ENCODE results near the gene TNNC2.

TNNC2 gene

GRCh38 chr20:45833030-45833882 lies 6.1 kb upstream of the TNNC2 start, which contains the start of gene SNX21:
Gene SNX21, plus strand, starts transcription at chr20:45833799. Its CDS starts 121 bp downstream, at chr20:45833920.
- TF ChIP-seq CEBPB (IDR thresholded peaks at IDR 0.05) = peak; percentile 80
- no peak; the same call in 1 of the 2 replicates for TF ChIP-seq TAF1 (IDR thresholded peaks at IDR 0.05; ENCODE audit: low read depth)

DNA sequence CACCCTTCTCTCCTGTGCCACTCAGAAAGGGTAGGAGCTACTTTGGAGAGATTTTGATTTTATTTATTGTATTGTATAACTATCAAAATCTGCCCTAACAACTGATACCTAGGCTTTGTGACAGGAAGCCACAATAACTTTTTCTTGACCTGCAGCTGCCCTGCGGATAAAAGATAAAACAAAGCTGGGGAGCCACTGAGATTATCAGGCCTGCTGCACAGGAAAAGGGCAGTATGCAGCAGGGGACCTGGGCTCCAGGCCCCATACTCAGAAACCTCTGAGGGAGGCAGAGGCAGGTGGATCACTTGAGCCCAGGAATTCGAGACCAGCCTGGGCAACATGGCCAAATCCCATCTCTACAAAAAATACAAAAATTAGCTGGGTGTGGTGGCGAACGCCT lies 5.5 kb upstream of the TNNC2 start:
- TF ChIP-seq FOXM1 (IDR thresholded peaks at IDR 0.05; ENCODE audit: borderline replicate concordance, low read depth) (no peak), MAX (IDR thresholded peaks at IDR 0.05) (no peak), RAD21 (IDR thresholded peaks at IDR 0.05; ENCODE audit: low read depth) (no peak), TAF1 (IDR thresholded peaks at IDR 0.05; ENCODE audit: low read depth) (no peak), EP300 (IDR thresholded peaks at IDR 0.05; ENCODE audit: borderline replicate concordance) (no peak), CREB1 (IDR thresholded peaks at IDR 0.05; ENCODE audit: low read depth) (no peak), YY1 (IDR thresholded peaks at IDR 0.05; ENCODE audit: low read depth) (no peak), TEAD4 (IDR thresholded peaks at IDR 0.05) (no peak), TCF12 (IDR thresholded peaks at IDR 0.05; ENCODE audit: low read depth) (no peak), EGR1 (IDR thresholded peaks at IDR 0.05) (no peak), CEBPB (IDR thresholded peaks at IDR 0.05) (no peak)
- TF ChIP-seq, protein P1, sequence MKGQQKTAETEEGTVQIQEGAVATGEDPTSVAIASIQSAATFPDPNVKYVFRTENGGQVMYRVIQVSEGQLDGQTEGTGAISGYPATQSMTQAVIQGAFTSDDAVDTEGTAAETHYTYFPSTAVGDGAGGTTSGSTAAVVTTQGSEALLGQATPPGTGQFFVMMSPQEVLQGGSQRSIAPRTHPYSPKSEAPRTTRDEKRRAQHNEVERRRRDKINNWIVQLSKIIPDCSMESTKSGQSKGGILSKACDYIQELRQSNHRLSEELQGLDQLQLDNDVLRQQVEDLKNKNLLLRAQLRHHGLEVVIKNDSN (IDR thresholded peaks at IDR 0.05) = no peak
- TF ChIP-seq, protein P2, sequence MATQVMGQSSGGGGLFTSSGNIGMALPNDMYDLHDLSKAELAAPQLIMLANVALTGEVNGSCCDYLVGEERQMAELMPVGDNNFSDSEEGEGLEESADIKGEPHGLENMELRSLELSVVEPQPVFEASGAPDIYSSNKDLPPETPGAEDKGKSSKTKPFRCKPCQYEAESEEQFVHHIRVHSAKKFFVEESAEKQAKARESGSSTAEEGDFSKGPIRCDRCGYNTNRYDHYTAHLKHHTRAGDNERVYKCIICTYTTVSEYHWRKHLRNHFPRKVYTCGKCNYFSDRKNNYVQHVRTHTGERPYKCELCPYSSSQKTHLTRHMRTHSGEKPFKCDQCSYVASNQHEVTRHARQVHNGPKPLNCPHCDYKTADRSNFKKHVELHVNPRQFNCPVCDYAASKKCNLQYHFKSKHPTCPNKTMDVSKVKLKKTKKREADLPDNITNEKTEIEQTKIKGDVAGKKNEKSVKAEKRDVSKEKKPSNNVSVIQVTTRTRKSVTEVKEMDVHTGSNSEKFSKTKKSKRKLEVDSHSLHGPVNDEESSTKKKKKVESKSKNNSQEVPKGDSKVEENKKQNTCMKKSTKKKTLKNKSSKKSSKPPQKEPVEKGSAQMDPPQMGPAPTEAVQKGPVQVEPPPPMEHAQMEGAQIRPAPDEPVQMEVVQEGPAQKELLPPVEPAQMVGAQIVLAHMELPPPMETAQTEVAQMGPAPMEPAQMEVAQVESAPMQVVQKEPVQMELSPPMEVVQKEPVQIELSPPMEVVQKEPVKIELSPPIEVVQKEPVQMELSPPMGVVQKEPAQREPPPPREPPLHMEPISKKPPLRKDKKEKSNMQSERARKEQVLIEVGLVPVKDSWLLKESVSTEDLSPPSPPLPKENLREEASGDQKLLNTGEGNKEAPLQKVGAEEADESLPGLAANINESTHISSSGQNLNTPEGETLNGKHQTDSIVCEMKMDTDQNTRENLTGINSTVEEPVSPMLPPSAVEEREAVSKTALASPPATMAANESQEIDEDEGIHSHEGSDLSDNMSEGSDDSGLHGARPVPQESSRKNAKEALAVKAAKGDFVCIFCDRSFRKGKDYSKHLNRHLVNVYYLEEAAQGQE (IDR thresholded peaks at IDR 0.05; ENCODE audit: low read depth) = no peak

- no peak for TF ChIP-seq ZBTB7A (IDR thresholded peaks at IDR 0.05; ENCODE audit: low read depth)
- no peak for TF ChIP-seq TEAD4 (IDR thresholded peaks at IDR 0.05)
- TF ChIP-seq CREB1 (IDR thresholded peaks at IDR 0.05; ENCODE audit: low read depth) = no peak
- TF ChIP-seq CEBPB (IDR thresholded peaks at IDR 0.05) = no peak
- TF ChIP-seq RAD21 (IDR thresholded peaks at IDR 0.05; ENCODE audit: low read depth) = no peak
- TF ChIP-seq TAF1 (IDR thresholded peaks at IDR 0.05; ENCODE audit: low read depth) = no peak
- no peak for TF ChIP-seq EP300 (IDR thresholded peaks at IDR 0.05; ENCODE audit: borderline replicate concordance)
- TF ChIP-seq, protein P2 (IDR thresholded peaks at IDR 0.05; ENCODE audit: low read depth) = no peak
- TF ChIP-seq NFIC (IDR thresholded peaks at IDR 0.05) = no peak
- TF ChIP-seq, protein P1 (IDR thresholded peaks at IDR 0.05) = no peak
- TF ChIP-seq YY1 (IDR thresholded peaks at IDR 0.05; ENCODE audit: low read depth) = no peak
- no peak for TF ChIP-seq TCF12 (IDR thresholded peaks at IDR 0.05; ENCODE audit: low read depth)
These were observed 1.5 kb upstream of the TNNC2 start for GRCh38 chr20:45828589-45828988.

GRCh38 chr20:45827712-45828111 lies 600 bp upstream of the TNNC2 start:
- TF ChIP-seq TEAD4 (IDR thresholded peaks at IDR 0.05) (no peak), EGR1 (IDR thresholded peaks at IDR 0.05) (no peak), CEBPB (IDR thresholded peaks at IDR 0.05) (no peak), CREB1 (IDR thresholded peaks at IDR 0.05; ENCODE audit: low read depth) (no peak), ZBTB7A (IDR thresholded peaks at IDR 0.05; ENCODE audit: low read depth) (no peak), TCF12 (IDR thresholded peaks at IDR 0.05; ENCODE audit: low read depth) (no peak), YY1 (IDR thresholded peaks at IDR 0.05; ENCODE audit: low read depth) (no peak), EP300 (IDR thresholded peaks at IDR 0.05; ENCODE audit: borderline replicate concordance) (no peak), RAD21 (IDR thresholded peaks at IDR 0.05; ENCODE audit: low read depth) (no peak), TAF1 (IDR thresholded peaks at IDR 0.05; ENCODE audit: low read depth) (no peak), MAX (IDR thresholded peaks at IDR 0.05) (no peak)
- TF ChIP-seq, protein P2 (IDR thresholded peaks at IDR 0.05; ENCODE audit: low read depth) = no peak
- TF ChIP-seq, protein P1 (IDR thresholded peaks at IDR 0.05) = no peak

Measured in Ishikawa (cell line).